Natural killer cell (primary cell): ENCODE data around the gene CSN1S1. TPM values are rescaled to one million over a fixed set of nuclear protein-coding genes. Genes with fewer than 3 reads are reported as not detected.

ENCODE experiments used
- ATAC-seq, 3 donors: fragments of 150-1000 bp in 2 of 3; fragments of 200-7000 bp in 1 of 3; cut with Tn5 transposase; 1 replicate in 1 of 3; 2 replicates in 2 of 3; pipeline ENCODE4 v1.10.0; 2021; ENCODE audit warnings: mild to moderate bottlenecking in 2 of 3, moderate library complexity in 2 of 3
- DNase-seq, 2 donors: peaks; one replicate each; pipeline versions ENCODE4 v3.0.0 to v3.0.0-alpha.2; 2013 to 2021; ENCODE audit warnings: mixed read lengths in 1 of 2
- H3K27ac ChIP-seq: one replicate; pipeline ENCODE4 v1.5.1; 2013; ENCODE audit warnings: mild to moderate bottlenecking, low read length
- H3K27me3 ChIP-seq: one replicate; pipeline ENCODE4 v1.6.1; 2013; ENCODE audit warnings: low read length; ENCODE audit not compliant: control insufficient read depth, insufficient read depth
- H3K36me3 ChIP-seq: one replicate; pipeline ENCODE4 v1.6.1; 2013; ENCODE audit warnings: low read length; ENCODE audit not compliant: control insufficient read depth, insufficient read depth
- H3K4me1 ChIP-seq: one replicate; pipeline ENCODE4 v1.6.1; 2013; ENCODE audit warnings: low read length; ENCODE audit not compliant: control insufficient read depth, insufficient read depth
- H3K4me3 ChIP-seq: one replicate; pipeline ENCODE4 v1.5.1; 2013; ENCODE audit warnings: low read length
- H3K9me3 ChIP-seq: one replicate; pipeline ENCODE4 v1.6.1; 2013; ENCODE audit warnings: low read length; ENCODE audit not compliant: control insufficient read depth, insufficient read depth
- H3K27ac Mint-ChIP-seq, 2 donors: one replicate each; pipeline ENCODE4 v1.8.0; 2022; ENCODE audit warnings: mild to moderate bottlenecking in 2 of 2, mixed read lengths in 2 of 2, moderate library complexity in 1 of 2
- H3K27me3 Mint-ChIP-seq, 2 donors: one replicate each; pipeline ENCODE4 v1.8.0; 2022; ENCODE audit warnings: low read depth in 2 of 2, mixed read lengths in 2 of 2
- H3K36me3 Mint-ChIP-seq: one replicate; pipeline ENCODE4 v1.8.0; 2022; ENCODE audit warnings: mixed read lengths
- H3K4me1 Mint-ChIP-seq, 2 donors: one replicate each; pipeline ENCODE4 v1.8.0; 2022; ENCODE audit warnings: mixed read lengths in 2 of 2
- H3K4me3 Mint-ChIP-seq: one replicate; pipeline ENCODE4 v1.8.0; 2022; ENCODE audit warnings: mild to moderate bottlenecking, moderate library complexity, mixed read lengths
- H3K9me3 Mint-ChIP-seq, 2 donors: one replicate each; pipeline ENCODE4 v1.8.0; 2022; ENCODE audit warnings: mixed read lengths in 2 of 2
- CTCF ChIP-seq: fragments of 200-600 bp; IDR thresholded peaks from one replicate; pipeline ENCODE4 v1.8.0; 2022; ENCODE audit warnings: antibody characterized with exemption
- WGBS: methylation state at CpG from one replicate; pipeline ENCODE4 v1.1.7; 2013; ENCODE audit warnings: missing lambda C conversion rate; ENCODE audit not compliant: insufficient coverage; 5-methylcytosine and 5-hydroxymethylcytosine counted together
- intact Hi-C: fragments of 100-400 bp; cut with micrococcal nuclease; formaldehyde crosslinking; loops from one replicate; pipeline ENCODE4 v1.14.2; 2022
- total RNA-seq, 4 donors: library from RNA; stranded (reverse); fragments of 120-200 nt in 1 of 4; gene quantifications; one replicate each; pipeline versions ENCODE4 v1.2.3 to v1.2.4, GENCODE V29; 2013 to 2022

CSN1S1 gene
- total RNA-seq, 3 donors from 2014 or later (not counting 1 experiment from before 2014, with no cell fraction given), result not detected

GRCh38 chr4:69984030-69984443 lies 53.2 kb downstream of the CSN1S1 start:
- H3K4me3 Mint-ChIP-seq, result no peak overlapping the region
- 81% methylated on average over 2 of the region's 2 CpGs for WGBS
- intact Hi-C loops, result no loop called here

GRCh38 chr4:69986663-69987062 lies 55.8 kb downstream of the CSN1S1 start:
- H3K36me3 ChIP-seq, result no peaks in the 10 kb centered on the region
- H3K9me3 ChIP-seq, result no peaks in the 10 kb centered on the region
- no peaks in the 10 kb centered on the region for H3K36me3 Mint-ChIP-seq
- no peaks in the 10 kb centered on the region for H3K27me3 ChIP-seq
- no peaks in the 10 kb centered on the region for H3K4me1 ChIP-seq
- no peak overlapping the region for H3K27ac Mint-ChIP-seq
- no peak for TF ChIP-seq CTCF
- no peak for ATAC-seq
- intact Hi-C loops, result no loop called here
- no peaks in the 10 kb centered on the region for H3K27me3 Mint-ChIP-seq
- WGBS, result no CpG with 5 or more reads among the region's 1 CpG
- H3K4me3 ChIP-seq, result no peak overlapping the region
- no peak for DNase-seq
- no peak overlapping the region for H3K27ac ChIP-seq
- H3K4me3 Mint-ChIP-seq, result no peak overlapping the region
- H3K9me3 Mint-ChIP-seq, result peaks cover 0 to 3% of the 10 kb centered on the region in 2 donors
- H3K4me1 Mint-ChIP-seq, result no peaks in the 10 kb centered on the region

More at GRCh38 chr4:69984030-69984443, 53.2 kb downstream of the CSN1S1 start:
- Histone ChIP-seq H3K36me3 (no peaks in the 10 kb centered on the region), H3K4me3 (no peak overlapping the region), H3K27me3 (no peaks in the 10 kb centered on the region), H3K27ac (no peak overlapping the region), H3K4me1 (no peaks in the 10 kb centered on the region), H3K9me3 (no peaks in the 10 kb centered on the region)
- H3K27ac Mint-ChIP-seq, result no peak overlapping the region
- no peaks in the 10 kb centered on the region for H3K36me3 Mint-ChIP-seq
- no peaks in the 10 kb centered on the region for H3K4me1 Mint-ChIP-seq
- DNase-seq (no peak), ATAC-seq (no peak)
- no peaks in the 10 kb centered on the region for H3K27me3 Mint-ChIP-seq
- TF ChIP-seq CTCF, result no peak
- H3K9me3 Mint-ChIP-seq, result peaks cover 0 to 3% of the 10 kb centered on the region in 2 donors

- whole genome bisulfite sequencing, result 93% methylated on average over 4 of the region's 4 CpGs
- H3K36me3 Mint-ChIP-seq, result no peaks in the 10 kb centered on the region
- no peak overlapping the region for H3K27ac Mint-ChIP-seq
- no peak for TF ChIP-seq CTCF
- H3K4me1 ChIP-seq, result no peaks in the 10 kb centered on the region
- peaks cover 2 to 7% of the 10 kb centered on the region in 2 donors for H3K9me3 Mint-ChIP-seq
- DNase-seq (no peak), ATAC-seq (no peak)
- H3K4me3 ChIP-seq, result no peak overlapping the region
- H3K4me1 Mint-ChIP-seq, result no peaks in the 10 kb centered on the region
- H3K27me3 Mint-ChIP-seq, result no peaks in the 10 kb centered on the region
- H3K36me3 ChIP-seq, result no peaks in the 10 kb centered on the region
- no peak overlapping the region for H3K27ac ChIP-seq
- intact Hi-C loops, result no loop called here
- no peaks in the 10 kb centered on the region for H3K27me3 ChIP-seq
- no peak overlapping the region for H3K4me3 Mint-ChIP-seq
- no peaks in the 10 kb centered on the region for H3K9me3 ChIP-seq
These were observed 60.1 kb downstream of the CSN1S1 start for GRCh38 chr4:69991016-69991415.

GRCh38 chr4:69994782-69995181 lies 63.9 kb downstream of the CSN1S1 start:
- TF ChIP-seq CTCF, result no peak
- Histone ChIP-seq H3K4me1 (no peaks in the 10 kb centered on the region), H3K4me3 (no peak overlapping the region), H3K36me3 (no peaks in the 10 kb centered on the region), H3K27me3 (no peaks in the 10 kb centered on the region), H3K27ac (no peak overlapping the region), H3K9me3 (no peaks in the 10 kb centered on the region)
- Mint-ChIP-seq H3K4me3 (no peak overlapping the region), H3K36me3 (no peaks in the 10 kb centered on the region), H3K27ac (no peak overlapping the region), H3K4me1 (no peaks in the 10 kb centered on the region), H3K9me3 (peaks cover 2 to 7% of the 10 kb centered on the region in 2 donors), H3K27me3 (no peaks in the 10 kb centered on the region)
- 86% methylated on average over 4 of the region's 5 CpGs for WGBS
- DNase-seq, result no peak
- ATAC-seq, result no peak
- intact Hi-C loops, result no loop called here
